Body of pancreas (tissue), 4 donors: Measurements from ENCODE around the gene E4F1.

ENCODE experiments used
- POLR2A ChIP-seq, 3 donors: fragments of 450-650 bp; IDR thresholded peaks; one replicate each; pipeline ENCODE4 v1.6.1; 2016; ENCODE audit warnings: antibody characterized with exemption in 3 of 3, mild to moderate bottlenecking in 2 of 3
- TF ChIP-seq, protein P1 (sequence below), 7 experiments: fragments of 450-650 bp in 4 of 7; fragments of 200-600 bp in 3 of 7; sonication (generic) in 3 of 7; IDR thresholded peaks; one replicate each; pipeline ENCODE4 v1.5.1; 2016 to 2019; ENCODE audit warnings: antibody characterized with exemption in 7 of 7

DNA sequence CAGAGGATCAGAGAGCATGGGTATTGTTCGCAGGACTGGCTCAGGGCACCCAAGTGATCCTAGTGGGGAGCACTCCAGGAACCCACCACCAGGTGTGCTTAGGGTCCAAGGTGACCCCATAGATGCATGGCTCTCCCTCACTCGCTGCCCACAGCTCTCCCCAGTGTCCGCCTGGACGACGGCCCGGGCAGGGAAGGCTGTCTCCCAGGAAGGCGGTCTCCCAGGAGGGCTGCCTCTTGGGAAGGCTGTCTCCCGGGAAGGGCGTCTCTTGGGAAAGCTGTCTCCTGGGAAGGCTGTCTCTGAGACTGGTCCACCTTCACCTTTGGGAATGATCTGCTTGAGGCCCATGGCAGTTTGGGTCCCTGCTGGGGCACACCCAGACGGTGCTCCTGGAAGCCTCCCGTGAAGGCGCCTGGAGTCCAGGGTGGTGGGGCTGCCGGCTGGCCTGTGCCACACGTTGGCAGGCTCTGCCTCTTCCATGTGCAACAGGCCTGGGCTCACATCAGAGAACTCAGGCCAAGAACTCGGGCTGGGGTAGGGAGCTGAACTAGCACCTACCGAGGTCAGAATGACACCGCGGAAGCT, 23.0 kb downstream of the E4F1 start:
- TF ChIP-seq, protein P1, sequence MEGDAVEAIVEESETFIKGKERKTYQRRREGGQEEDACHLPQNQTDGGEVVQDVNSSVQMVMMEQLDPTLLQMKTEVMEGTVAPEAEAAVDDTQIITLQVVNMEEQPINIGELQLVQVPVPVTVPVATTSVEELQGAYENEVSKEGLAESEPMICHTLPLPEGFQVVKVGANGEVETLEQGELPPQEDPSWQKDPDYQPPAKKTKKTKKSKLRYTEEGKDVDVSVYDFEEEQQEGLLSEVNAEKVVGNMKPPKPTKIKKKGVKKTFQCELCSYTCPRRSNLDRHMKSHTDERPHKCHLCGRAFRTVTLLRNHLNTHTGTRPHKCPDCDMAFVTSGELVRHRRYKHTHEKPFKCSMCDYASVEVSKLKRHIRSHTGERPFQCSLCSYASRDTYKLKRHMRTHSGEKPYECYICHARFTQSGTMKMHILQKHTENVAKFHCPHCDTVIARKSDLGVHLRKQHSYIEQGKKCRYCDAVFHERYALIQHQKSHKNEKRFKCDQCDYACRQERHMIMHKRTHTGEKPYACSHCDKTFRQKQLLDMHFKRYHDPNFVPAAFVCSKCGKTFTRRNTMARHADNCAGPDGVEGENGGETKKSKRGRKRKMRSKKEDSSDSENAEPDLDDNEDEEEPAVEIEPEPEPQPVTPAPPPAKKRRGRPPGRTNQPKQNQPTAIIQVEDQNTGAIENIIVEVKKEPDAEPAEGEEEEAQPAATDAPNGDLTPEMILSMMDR (IDR thresholded peaks at IDR 0.05) = no peak
- TF ChIP-seq POLR2A (IDR thresholded peaks at IDR 0.05) = no peak
